CD4-positive, alpha-beta T cell treated with Interleukin-17A for 4 hours (primary cell): ENCODE data around the gene C1orf105.
"Not testable (repeated sequence)": the region's sequence is repeated elsewhere in the genome, so short reads cannot be mapped to it uniquely, and the experiment has no call there.

ENCODE experiments used
- DNase-seq: peaks from one replicate; pipeline ENCODE4 v3.0.0-alpha.2; 2020; ENCODE audit warnings: mixed read lengths

Gene C1orf105

DNA sequence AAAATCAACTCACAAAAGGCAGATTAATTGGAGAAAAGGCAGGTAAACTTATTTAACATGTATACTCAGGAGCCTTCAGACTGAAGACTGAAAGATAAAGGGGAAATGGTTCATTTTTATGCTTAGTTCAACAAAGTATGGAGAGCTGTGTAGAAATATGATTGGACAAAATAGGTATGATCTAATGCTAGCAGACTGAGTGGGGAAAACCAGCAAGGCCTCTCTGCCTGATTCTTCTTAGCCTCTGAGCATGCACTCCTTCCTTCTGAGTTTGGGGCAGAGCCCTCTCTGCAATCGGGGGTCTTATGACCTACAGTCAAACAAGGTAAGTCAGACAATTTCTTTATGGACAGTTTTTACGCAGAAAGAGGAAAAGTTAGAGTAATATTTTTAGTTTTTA is 73.7 kb downstream of the C1orf105 start:
- DNase-seq: no peak

GRCh38 chr1:172496127-172496526 is 75.6 kb downstream of the C1orf105 start:
- DNase-seq: not testable (repeated sequence)

- DNase-seq: no peak
These were observed 76.2 kb downstream of the C1orf105 start for GRCh38 chr1:172496678-172497077.

- DNase-seq: no peak
These were observed 76.7 kb downstream of the C1orf105 start for GRCh38 chr1:172497230-172497629.

- DNase-seq: no peak
These were observed 78.4 kb downstream of the C1orf105 start for GRCh38 chr1:172498857-172499256.

DNA sequence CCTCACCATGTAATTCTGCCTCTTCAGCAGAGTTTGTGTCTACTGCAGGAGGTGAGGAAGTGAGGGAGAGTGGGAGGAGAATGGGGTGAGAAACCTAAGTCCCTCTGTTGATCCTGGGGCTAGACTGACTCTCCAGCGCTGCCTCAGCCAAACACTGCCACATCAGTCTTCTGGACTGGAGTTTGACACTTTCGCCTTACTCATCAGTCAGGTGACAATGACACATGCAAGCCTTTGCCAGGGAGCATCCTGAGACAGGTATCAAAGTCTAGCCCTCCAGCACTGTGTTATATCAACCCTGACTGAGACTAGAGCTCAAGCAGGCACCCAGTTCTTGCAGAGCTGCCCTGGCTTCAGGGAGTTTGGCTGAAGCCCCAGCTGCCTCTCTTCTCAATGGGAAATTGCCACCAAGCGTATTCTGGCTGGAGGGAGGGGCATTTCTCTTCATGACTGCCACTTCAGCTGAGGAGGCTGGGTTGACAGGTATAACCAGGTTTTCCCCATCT is 79.2 kb downstream of the C1orf105 start:
- peak; percentile 17 for DNase-seq

- no peak for DNase-seq
These were observed 79.7 kb downstream of the C1orf105 start for GRCh38 chr1:172500207-172500606.

GRCh38 chr1:172507741-172508140 is 87.3 kb downstream of the C1orf105 start:
- no peak for DNase-seq

GRCh38 chr1:172510479-172510878 is 90.0 kb downstream of the C1orf105 start:
- DNase-seq: no peak

DNA sequence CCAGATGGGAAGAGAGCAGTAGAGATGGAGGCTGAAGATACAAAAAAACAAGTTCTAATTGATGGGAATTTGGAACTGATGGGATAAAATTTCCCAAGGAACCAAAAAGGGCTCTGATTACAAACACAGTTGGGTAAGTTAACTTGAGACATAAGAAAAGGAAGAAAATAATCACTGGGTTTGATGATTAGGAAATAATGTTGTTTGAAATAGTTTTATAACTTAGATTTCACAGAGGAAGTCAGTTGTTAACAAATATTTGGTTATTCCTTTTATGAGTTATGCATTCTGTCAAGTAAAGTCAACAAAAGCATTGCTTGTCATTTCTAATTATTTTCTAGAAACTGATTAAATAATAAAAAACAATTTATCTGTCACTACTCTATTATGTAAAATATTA is 92.1 kb downstream of the C1orf105 start:
- DNase-seq: no peak

- DNase-seq: no peak
These were observed 93.0 kb downstream of the C1orf105 start for GRCh38 chr1:172513479-172513878.

DNA sequence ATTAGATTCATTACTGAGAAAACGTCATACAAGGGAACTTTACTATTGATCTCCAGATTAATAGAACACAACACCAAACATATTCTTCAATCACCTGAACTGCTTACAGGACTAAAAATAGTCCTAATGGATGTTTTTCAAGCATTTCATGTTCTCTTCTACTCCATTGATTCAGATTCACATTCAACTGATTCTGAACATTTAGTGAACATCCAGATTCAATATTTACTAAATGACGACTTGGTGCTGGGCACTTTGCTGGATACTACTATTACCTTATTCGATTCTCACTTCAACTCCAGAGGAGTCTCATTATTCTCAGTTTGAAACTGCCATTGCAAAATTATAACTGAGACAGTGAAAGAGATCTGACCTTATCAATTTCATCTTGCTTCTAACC is 93.6 kb downstream of the C1orf105 start:
- no peak for DNase-seq

- no peak for DNase-seq
These were observed 95.0 kb downstream of the C1orf105 start for GRCh38 chr1:172515436-172515835.

- DNase-seq: no peak
These were observed 95.4 kb downstream of the C1orf105 start for GRCh38 chr1:172515927-172516326.

DNA sequence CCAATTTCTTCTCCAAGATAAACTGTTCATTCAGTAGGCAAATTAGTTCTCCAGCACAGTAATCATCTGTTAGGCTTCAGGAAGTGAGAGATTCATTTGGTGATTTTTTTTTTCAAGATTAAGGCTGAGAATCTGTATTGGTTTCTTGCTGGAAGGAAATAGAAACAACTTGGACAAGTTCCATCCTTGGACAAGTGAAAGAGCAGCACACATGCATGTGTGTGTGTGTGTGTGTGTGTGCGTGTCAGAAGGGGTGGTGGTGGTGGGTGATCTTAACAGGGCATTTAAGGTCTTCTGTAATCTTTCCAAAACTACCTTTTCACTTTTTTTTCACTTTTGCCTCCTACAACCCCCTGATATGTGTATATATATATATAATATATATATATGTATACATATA is 96.6 kb downstream of the C1orf105 start:
- DNase-seq: no peak

DNA sequence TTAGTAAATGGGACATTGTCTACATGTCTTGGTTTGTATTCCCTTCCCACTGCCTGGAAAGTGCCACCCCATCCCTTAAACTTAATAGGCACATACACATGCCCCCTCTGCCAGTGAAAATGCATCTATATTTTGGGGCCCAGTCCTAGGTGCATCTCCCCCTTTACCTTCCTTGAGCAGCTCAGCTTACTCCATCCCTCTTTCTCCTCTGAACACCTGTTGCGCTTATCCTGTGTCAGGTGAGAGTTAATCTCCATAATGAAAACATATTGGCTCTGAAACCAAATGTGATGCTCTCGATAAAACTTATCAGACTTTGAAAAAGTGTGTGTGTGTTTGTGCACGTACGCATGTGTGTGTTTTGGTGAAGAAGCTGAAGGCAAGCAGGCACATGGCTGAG is 97.1 kb downstream of the C1orf105 start:
- DNase-seq: no peak
